ENCODE results near the gene ZNF682.

- TF ChIP-seq, protein P1, sequence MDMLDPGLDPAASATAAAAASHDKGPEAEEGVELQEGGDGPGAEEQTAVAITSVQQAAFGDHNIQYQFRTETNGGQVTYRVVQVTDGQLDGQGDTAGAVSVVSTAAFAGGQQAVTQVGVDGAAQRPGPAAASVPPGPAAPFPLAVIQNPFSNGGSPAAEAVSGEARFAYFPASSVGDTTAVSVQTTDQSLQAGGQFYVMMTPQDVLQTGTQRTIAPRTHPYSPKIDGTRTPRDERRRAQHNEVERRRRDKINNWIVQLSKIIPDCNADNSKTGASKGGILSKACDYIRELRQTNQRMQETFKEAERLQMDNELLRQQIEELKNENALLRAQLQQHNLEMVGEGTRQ (IDR thresholded peaks at IDR 0.05; ENCODE audit: low read depth, low read length): no peak
- TF ChIP-seq CTCF (conservative IDR thresholded peaks at IDR 0.05; ENCODE audit: low read depth, low read length) (no peak), RAD21 (IDR thresholded peaks at IDR 0.05; ENCODE audit: low read length) (no peak), POLR2A (IDR thresholded peaks at IDR 0.05; ENCODE audit: low read depth, low read length) (no peak), RCOR1 (IDR thresholded peaks at IDR 0.05; ENCODE audit: insufficient replicate concordance, low read length) (no peak), MXI1 (IDR thresholded peaks at IDR 0.05; ENCODE audit: borderline replicate concordance, low read depth, low read length) (no peak), NFE2L2 (IDR thresholded peaks at IDR 0.05; ENCODE audit: low read depth, low read length) (no peak), MAFK (IDR thresholded peaks at IDR 0.05; ENCODE audit: low read depth, low read length) (no peak), BHLHE40 (IDR thresholded peaks at IDR 0.05; ENCODE audit: low read depth, low read length) (no peak), SMC3 (IDR thresholded peaks at IDR 0.05; ENCODE audit: low read depth, low read length) (no peak), RFX5 (IDR thresholded peaks at IDR 0.05; ENCODE audit: low read depth, low read length) (no peak), ELK1 (IDR thresholded peaks at IDR 0.05; ENCODE audit: borderline replicate concordance, low read depth, low read length) (no peak), FOS (IDR thresholded peaks at IDR 0.05; ENCODE audit: low read depth, low read length) (no peak)
Measured at GRCh38 chr19:20051841-20052768, 12.8 kb upstream of the ZNF682 start.
